GM21515 (cell line): ENCODE measurements around the gene RYK.

Experiments
- ATAC-seq: cut with Tn5 transposase; IDR thresholded peaks from one replicate; pipeline ENCODE4 v1.9.1; 2021; ENCODE audit not compliant: unreplicated experiment

RYK gene

GRCh38 chr3:134155446-134155845, 95.2 kb downstream of the RYK start:
- no peak for ATAC-seq

GRCh38 chr3:134153761-134154160, 96.9 kb downstream of the RYK start:
- ATAC-seq: no peak

- no peak for ATAC-seq
These were observed 100.2 kb downstream of the RYK start for GRCh38 chr3:134150476-134150875.

GRCh38 chr3:134149286-134149685, 101.4 kb downstream of the RYK start:
- no peak for ATAC-seq

GRCh38 chr3:134148534-134148933, 102.1 kb downstream of the RYK start:
- ATAC-seq: no peak

- no peak for ATAC-seq
These were observed 103.2 kb downstream of the RYK start for GRCh38 chr3:134147411-134147810.

GRCh38 chr3:134146666-134147065, 104.0 kb downstream of the RYK start:
- no peak for ATAC-seq

GRCh38 chr3:134145183-134145582, 105.5 kb downstream of the RYK start:
- no peak for ATAC-seq

GRCh38 chr3:134144694-134145093, 106.0 kb downstream of the RYK start:
- no peak for ATAC-seq

GRCh38 chr3:134143828-134144401, 106.7 kb downstream of the RYK start:
- no peak for ATAC-seq

GRCh38 chr3:134136604-134137003, 114.1 kb downstream of the RYK start:
- no peak for ATAC-seq

- no peak for ATAC-seq
These were observed 115.8 kb downstream of the RYK start for GRCh38 chr3:134134698-134135415.

- ATAC-seq: no peak
These were observed 116.4 kb downstream of the RYK start for GRCh38 chr3:134134240-134134639.

- ATAC-seq: no peak
These were observed 117.7 kb downstream of the RYK start for GRCh38 chr3:134132961-134133360.

- ATAC-seq: no peak
These were observed 124.5 kb downstream of the RYK start for GRCh38 chr3:134126153-134126552.

- ATAC-seq: no peak
These were observed 135.9 kb downstream of the RYK start for GRCh38 chr3:134114726-134115125.

- no peak for ATAC-seq
These were observed 139.0 kb downstream of the RYK start for GRCh38 chr3:134111616-134112015.

GRCh38 chr3:134110963-134111362, 139.7 kb downstream of the RYK start:
- no peak for ATAC-seq
